Suppressor macrophage (primary cell): ENCODE measurements around the gene OGFR.

Experiments
- DNase-seq, 4 experiments: peaks; one replicate each; pipeline ENCODE4 v3.0.0-alpha.2; 2020 to 2022

Gene OGFR

GRCh38 chr20:62801284-62802010 lies 3.2 kb upstream of the OGFR start:
- DNase-seq: no peak

- DNase-seq: no peak
Measured at GRCh38 chr20:62802026-62802712, 2.5 kb upstream of the OGFR start.

- DNase-seq: no peak
Measured at GRCh38 chr20:62804021-62804626, 511 bp upstream of the OGFR start.

- peak in 2 of 4 experiments; percentile 35 to 39 for DNase-seq
Measured at GRCh38 chr20:62805155-62805710, 598 bp downstream of the OGFR start.

- peak; percentile 87 to 93 (median 92) for DNase-seq
Measured at GRCh38 chr20:62805711-62806382, 1.2 kb downstream of the OGFR start.

GRCh38 chr20:62806383-62807050 lies 1.9 kb downstream of the OGFR start:
- no peak for DNase-seq

GRCh38 chr20:62807444-62808210 lies 3.0 kb downstream of the OGFR start:
- DNase-seq: no peak

GRCh38 chr20:62808211-62808865 lies 3.7 kb downstream of the OGFR start:
- peak; percentile 69 to 84 (median 82) for DNase-seq

- no peak for DNase-seq
Measured at GRCh38 chr20:62809530-62810428, 5.1 kb downstream of the OGFR start.

- DNase-seq: no peak
Measured at GRCh38 chr20:62811320-62811719, 6.7 kb downstream of the OGFR start.

GRCh38 chr20:62811720-62812119 lies 7.1 kb downstream of the OGFR start:
- DNase-seq: no peak

GRCh38 chr20:62812181-62812906 lies 7.7 kb downstream of the OGFR start:
- DNase-seq: peak; percentile 49 to 78 (median 62)

GRCh38 chr20:62812907-62813200 lies 8.2 kb downstream of the OGFR start:
- no peak for DNase-seq

GRCh38 chr20:62813588-62813987 lies 9.0 kb downstream of the OGFR start:
- no peak for DNase-seq

GRCh38 chr20:62814060-62814708 lies 9.5 kb downstream of the OGFR start:
- no peak for DNase-seq

GRCh38 chr20:62814709-62815065 lies 10.1 kb downstream of the OGFR start:
- no peak for DNase-seq

GRCh38 chr20:62815066-62815991 lies 10.7 kb downstream of the OGFR start:
- DNase-seq: no peak
